Measurements from ENCODE around the gene HOXB4.
A peak's percentile ranks its signal among the peaks of the same experiment; 100 is the strongest.

Gene HOXB4

DNA sequence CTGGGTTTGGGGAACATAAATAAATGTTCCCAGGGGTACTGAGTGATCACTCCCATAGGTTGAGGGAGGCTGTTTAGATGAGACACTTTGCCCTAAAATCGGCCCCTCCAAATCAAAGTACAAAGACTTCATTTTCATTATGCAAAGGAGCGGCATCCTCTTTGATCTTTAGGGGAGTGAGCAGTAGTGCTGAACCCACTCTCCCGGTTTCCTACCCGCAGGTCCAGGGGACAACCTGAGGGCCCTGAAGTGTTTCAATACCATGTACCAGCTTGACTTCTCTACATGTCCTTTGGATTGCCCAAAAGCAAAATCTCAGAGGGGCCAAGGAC is 23.0 kb upstream of the HOXB4 start:
- no peak for DNase-seq

DNA sequence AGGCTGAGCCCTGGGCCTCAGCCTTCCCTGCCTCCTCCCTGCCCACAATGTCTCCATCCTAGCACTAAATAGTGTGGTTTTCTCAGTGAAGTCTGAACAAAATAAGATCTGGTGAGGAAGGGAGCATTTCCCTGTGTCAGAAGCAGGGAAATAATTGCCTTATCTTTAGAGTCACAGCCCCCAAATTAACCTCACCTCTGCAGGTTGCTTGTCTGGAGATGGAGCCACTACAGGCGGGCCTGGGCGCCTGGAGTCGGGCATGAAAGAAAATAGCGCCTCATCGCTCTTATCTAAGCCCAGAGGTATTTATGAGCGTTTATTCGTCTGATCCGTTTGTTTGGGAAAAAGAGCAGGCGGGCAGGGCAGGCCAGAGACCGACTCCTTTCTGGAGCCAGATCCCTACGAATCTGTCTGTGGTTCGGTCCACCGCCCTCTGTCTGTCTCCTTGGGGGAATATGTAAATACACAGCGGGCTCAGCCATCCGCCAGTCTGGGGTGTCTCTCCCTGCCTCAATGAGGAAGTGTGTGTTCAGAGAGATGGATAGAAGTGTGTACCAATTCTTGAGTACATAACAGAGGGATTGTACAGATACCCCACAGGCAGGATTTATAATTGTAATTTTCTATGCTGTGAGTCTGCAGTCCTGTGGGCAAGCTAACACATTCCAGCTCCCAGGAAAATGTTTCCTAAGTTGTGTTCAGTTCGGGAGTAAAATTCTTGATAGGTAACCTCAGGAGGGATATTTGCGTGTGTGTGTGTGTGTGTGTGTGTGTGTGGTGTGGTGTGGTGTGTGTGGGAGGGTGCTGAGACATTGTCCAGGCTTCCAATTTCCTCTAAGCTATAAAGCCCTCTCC is 22.3 kb upstream of the HOXB4 start:
- DNase-seq: no peak

DNA sequence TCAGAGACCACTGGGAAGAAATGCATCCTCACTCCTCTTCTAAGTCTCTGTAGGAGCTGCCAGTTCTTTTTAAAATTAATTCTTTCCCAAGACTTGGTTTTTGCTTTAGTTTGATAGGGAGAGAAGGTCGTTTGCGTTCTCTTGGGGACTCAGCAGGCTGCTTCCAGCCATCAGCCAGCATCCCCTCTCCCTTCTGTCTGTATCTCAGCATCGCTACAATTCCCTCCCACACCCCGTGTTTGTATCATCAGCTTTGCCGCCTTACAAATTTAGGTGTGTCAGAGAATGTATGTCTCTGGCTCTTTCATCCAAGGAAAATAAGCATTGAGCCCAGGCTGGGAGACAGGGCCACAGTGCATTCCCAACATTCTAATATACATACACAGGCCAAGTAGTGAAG is 21.2 kb upstream of the HOXB4 start:
- no peak for DNase-seq

DNA sequence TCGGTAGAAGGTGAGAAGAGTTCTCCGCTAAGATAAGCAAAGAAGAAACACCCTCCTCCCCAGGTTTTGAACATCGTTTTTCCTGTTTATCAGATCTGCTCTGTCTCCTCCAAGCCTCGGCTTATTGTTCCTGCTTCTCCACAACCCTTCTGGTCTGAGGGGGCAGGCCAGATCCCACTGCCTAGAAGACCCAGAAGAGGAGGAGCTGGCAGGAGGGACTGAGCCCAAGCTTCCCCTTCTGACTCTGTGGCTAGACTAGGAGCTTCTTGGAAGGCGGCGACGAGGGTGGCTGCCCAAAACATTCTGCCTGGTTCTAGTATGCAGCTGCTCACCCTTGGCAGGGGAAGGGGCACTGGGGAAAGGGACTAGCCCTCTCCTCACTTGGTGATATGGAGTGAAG is 20.6 kb upstream of the HOXB4 start:
- no peak for DNase-seq

DNA sequence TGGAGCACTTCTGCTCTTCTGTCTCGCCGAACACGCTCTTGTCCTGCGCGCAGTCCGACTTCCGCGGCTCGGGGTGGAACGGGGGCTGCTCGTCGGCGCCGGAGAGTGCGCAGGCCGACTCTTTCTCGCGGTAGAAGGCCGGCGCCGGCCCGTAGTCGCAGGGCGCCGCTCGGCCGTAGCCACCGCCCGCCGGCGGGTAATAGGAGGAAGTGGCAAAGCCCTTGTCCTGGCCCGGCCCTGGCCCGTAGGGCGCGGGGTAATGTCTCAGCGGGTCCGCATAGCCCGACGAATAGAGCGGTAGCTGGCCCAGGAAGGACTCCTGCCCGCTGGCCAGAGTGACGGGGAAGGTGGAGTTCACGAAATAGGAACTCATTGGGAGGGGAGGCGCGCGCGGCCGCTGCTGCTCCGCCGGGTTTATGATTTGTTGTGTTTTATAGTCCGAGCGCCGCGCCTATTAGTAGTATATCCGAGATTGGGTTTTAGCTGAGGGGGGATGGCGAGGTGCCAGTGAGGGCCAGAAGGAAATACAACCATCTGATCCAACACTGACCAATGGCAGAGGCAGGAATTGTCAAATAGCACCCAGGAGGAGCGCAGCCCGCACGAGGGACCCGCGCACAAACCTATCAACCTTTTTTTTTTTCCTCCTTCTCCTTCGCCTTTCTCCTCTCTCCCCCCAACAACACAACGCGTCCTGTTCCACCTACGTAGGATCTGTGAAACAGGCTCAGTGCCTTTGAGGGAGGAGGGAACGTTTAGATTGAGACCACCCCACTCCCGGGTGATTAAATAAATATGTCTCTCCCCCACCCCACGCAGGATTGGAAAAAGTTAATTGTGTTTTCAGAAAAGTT is 19.9 kb upstream of the HOXB4 start:
- peak; percentile 42 for DNase-seq

DNA sequence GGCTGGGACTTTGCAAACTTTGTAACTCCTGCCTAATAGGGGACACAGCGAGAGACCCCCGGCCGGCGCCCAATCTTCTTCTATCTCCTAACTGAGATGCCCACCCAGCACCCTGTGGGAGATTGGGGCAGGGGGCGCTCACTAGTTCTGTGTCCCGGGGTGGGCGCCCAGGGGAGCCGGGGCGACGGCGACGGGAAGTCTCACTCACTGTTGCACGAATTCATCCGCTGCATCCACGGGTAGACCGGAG is 19.3 kb upstream of the HOXB4 start:
- DNase-seq: no peak

DNA sequence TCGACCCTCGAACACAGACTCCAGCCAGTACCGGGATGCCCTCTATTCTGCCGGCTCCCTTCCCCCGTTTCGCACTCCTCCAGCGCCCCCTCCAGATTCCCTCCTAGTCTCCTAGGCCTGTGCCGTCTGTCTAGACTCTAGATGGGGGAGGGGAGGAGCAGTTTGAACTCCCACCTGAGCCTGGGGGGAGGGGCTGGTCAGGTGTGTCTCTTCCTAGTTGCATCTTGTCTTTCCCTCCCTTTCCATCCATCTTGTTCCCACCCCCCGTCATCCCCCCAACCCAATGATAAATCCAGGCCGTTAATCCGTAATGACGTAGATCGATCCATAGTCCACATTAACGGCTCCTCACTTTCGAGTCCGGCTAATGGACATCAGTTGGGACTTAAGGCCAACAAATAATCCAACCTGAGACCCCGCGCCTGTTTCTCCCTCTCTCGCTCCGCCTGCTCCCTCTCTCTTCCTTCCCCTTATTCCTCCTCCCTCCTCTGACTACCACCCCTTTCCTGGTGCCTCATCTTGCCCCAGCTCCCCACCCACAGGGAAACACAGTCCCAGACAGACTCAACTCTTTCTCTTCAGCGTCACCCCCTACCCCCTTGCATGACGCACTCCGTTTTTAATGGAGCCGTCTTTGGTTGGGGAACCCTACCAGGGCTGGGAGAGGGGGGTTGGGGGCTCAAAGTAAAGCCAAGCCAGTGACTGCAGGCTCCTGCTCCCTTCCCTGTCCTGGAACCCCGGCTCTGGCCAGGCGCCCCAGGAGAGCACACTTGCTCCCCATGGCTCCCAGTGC is 18.8 kb upstream of the HOXB4 start:
- DNase-seq: no peak

DNA sequence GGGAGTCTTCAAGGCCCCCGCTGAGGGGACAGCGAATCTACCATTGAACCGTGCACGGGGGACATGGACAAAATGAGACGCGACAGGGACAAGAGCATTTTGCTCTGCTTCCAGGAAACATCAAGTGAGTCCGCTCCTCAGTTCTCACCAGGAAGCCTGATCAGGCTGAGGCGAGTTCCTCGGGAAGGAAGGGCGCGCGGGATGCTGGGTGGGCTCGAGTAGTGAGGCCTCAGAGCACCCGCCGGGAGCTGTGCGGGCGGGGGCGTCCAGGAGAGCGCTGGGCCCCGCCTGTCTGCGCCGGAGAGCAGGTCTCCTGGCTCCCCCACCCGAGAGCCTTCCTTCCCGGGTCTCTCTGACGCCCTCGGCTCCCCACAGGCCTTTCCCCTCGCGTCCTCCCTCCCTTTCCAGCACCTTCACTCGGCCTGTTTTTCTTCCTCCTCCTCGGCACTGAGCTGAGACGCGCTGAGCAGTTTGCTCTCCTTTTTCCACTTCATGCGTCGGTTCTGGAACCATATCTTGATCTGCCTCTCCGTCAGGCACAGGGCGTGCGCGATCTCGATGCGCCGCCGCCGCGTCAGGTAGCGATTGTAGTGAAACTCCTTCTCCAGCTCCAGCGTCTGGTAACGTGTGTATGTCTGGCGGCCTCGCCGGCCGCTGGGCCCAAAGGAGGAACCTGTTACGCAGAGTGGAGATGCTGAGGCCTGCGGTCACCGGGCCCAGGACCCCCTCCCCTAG is 18.0 kb upstream of the HOXB4 start:
- peak; percentile 49 for DNase-seq

DNA sequence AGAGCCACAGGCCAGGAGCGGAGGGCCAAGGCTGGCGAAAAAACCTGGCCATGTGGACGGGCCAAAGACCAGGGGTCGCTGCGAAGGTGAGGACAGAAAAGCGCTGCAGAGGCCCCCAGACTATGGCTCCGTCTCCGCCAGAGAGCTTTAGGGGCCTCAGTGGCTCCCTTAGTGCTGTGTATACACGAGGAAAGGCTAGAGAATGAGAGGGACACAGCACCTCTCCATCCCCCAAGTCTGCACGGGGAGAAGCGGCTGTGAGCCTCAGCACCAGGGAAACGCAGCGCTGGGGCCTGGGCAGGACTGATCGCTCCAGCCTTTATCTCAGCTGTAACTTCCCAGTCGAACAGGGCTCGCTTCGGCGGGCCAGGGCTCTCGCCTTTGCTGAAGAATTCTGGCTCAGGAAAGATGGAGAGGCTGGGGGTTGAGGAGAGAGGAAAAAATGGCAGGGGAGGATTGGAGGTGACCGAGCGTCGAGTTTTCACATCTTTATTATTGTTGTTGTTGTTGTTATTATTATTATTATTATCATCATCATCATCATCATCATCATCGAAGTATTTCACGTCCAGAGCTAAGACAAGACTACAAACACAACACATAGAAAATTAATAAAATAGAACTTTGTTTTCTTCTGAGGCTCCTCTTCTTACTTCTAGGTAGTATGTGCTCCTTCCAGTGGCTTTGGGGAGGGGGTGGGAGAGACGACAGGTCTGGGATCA is 17.3 kb upstream of the HOXB4 start:
- no peak for DNase-seq

DNA sequence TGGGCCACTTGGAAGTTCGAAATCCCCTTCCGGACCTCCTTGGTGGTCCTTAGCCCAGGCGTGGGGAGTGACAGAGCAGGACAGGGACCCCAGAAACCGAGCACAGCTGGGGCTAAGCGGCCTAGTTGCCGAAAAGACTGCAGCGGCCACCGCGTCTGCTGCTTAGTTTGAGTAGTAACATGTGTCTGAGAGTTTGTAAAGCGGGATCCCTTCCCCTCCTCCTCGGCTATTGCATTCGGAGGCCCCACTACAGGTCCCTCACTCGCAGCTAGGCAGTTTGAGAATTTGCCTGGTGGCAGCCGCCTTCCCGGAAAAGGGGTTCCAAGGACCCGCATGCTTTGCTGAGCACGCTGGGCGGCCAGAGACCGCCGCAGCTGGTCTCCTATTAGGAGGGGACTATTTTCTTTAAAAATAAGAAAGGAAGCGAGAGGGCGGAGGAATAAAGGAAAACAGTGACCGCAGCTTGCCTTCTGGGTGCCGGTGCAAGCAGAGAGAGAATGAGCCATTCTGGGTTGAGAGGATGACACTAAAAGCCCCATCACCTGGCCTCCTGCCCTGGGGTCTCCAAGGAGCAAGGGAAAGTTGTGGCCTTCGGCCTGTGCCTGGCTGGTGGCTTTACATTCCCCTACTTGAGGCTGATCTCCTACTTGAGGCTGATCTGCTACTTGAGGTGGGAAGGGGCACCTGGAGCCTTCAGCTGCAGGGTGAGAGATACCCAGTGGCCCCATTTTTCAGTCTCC is 16.6 kb upstream of the HOXB4 start:
- DNase-seq: no peak

DNA sequence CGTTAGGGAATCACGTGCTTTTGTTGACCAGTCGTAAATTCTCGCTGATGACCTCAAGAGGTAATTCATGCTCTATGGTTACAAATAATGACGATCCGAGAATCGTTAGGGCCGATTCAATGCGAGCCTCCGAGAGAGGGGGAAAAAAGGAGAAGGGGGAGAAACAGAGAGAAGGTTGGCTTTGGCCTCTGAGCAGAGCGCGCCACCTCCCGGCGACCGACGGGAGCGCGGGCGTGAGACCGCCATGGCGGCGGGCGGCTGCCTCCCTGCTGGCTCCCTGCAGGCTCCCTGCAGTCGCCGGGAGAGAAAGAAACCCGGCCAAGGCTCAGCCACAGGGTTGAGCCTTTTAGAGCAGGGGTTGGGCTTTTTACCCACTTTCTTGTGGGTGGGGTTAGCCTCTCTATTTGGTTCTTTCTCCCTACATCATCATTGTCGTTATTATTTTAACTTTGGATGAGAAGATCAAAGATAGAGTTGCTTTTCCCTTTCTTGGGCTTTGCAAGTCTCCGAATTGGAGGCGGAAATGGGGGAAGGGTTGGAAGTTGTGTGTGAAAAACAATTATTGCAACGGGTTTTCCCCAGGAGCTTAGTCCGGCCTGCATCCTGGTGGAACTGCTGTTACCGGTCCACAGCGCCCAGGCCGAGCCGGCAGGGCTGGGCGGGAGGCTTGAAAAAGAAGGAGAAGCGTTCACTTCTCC is 15.8 kb upstream of the HOXB4 start:
- peak; percentile 85 for DNase-seq

DNA sequence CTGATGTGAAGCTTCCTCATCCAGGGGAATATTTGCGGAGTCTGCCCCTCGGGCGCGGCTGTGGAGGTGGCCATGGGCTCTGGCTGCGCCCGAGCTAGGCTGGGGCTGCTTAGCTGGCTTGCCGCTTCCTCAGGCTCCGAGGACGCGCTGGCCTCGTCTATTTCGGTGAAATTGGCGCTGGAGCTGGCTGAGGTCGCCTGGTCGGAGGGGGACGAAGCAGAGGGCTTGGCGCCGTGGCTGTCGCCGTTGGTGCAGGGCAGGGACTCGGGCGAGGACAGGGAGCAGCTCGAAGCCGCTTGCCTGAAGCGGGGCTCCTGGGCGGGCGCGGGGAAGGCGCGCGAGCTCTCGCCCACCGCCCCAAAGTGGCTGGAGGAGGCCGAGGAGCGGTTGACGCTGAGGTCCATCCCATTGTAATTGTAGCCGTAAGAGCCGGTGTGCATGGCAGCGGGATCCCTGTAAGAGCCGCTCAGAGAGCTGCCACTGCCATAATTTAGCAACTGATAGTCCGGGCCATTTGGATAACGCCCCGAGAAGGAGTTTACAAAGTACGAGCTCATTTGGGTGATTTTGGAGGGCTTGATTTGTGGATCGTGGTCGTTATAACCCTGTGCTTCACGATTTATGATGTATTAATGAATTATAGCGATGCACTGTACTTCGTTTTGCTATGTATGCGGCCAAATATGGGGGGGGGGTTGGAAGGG is 15.1 kb upstream of the HOXB4 start, which contains the start of gene HOXB5:
Gene HOXB5 (minus strand): TSS at position 654 of the 704 bp plus-strand sequence. CDS start 97 bp downstream, at position 557.
- DNase-seq: no peak

DNA sequence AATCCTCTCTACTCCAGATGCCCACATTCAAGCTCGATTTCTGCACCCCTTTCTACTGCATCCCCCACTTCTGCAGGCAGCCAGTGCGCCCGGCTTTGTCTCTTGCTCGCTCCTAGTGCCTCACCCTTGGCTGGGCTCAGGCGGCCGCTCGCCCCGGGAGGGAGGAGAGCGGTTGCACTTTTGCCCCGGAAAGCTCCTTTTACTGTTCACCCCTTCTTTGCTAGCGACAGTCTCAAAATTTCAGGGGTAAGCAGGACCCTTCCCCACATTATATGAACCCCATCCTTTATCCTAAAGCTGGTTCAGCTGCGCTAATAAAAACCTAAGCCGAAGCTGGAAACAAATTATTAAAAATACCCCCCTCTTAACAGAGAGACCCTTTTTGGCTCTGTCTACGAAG is 14.4 kb upstream of the HOXB4 start:
- DNase-seq: no peak

DNA sequence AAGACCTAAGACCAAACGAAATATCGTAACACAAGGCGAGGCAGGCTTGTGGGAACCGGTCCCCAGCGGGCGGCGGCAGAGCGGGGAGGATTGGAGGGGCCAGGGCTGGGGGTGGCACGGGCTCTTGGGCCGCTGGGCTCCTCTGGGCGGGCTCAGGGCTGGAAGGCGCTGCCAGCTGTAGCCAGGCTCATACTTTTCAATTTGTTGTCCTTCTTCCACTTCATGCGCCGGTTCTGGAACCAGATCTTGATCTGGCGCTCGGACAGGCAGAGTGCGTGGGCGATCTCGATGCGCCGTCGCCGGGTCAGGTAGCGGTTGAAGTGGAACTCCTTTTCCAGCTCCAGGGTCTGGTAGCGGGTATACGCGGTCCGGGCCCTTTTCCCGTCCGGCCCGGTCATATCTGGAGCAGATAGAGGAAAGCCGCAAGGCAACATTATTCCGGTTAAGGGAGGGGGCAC is 13.9 kb upstream of the HOXB4 start:
- DNase-seq: no peak

DNA sequence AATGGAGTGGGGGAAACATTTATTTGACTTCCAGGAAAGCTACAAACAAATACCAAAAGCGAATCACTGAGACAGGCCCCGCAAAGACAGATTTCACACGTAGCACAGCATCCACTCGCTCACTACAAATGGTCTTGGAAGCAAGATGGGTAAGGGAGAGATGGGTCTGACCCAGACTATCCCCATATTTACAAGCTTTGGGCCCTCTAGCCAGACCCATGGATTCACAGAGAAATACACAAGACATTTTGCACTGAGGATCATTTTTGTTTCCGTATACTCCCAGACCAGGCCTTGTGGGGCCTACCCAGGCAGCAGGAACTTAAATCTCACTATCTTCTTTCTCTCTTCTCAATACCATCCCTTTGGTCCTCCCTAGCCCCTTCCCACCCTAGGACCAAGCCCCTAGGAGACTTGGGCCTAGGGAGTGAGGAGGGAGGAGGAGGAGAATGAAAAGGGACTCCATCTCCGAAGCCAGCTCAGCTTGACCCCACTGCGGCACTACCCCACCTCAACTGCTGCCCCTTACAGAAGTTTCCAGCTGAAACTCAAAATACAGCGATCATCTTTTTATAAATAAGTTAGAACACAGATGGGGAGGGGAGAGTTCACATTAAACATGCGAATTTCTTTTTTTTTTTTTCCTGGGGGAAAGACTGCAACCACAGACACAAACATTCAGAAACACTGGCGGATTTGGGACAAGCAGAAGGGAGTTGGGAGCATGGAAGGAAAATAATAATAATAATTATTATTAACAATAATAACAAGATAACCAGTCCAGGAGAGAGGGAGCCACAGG is 13.3 kb upstream of the HOXB4 start:
- DNase-seq: no peak

DNA sequence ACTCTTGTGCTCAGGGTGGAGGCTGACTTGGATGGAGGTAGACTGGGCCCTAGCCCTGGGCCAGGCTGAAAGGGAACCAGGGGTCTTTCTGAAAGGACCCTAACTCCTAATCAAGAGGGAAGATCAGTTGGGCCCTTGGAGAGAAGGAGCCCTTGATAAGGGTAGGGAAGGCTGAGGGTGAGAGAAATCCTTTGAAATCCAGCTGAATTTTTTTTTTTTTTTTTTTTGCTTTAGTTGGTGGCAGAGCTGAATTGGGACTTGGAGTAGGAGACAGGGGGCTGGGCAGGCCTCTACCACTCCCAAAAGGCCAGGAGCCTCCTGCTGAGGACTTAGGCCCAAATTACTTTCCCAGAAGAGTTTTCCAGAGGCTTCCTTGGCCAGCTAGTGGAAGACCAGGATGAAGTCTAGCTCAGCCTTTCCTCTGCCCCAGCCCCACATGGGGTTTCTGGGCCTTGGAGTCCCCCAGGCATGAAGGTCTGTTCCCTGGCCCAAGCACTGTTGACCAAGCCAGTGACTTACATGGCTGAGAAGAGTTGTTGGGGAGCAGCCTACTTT is 12.5 kb upstream of the HOXB4 start:
- no peak for DNase-seq

DNA sequence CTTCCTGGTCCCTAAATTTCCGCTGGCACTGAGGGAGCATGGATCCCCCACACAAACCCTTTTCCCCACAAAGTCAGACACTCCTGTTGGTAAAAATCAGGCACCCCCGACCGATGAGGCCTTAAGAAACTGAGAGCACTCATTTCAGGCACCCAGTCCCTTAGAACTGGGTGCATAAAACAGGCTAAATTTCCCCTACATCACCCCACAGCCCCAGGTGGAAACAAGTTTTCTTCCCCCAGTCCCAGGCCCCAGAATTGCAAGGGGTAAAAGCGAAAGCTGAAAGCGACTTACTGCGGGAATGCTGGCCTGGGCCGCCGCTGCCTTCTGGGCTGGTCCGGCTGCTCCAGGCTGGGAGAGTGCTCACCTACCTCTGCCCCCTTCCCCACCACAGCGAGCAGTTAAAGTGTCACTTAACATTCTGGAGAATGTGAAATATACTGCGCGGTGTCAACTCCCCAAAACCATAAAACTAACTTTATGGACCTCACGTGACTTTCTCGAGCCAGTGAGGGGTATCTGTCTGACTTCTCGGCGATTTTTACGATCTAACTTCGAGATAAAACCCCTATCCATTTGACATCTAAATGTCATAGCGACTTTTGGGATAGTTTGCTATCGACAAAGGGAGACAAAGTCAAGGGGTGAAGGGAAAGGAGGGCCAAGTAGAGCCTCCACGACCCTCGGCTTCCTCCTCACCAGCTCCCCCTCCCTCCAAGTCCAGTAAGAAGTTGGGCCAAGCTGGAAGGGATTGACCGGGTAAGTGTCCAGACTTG is 11.9 kb upstream of the HOXB4 start, which contains the start of gene HOXB3:
Gene HOXB3 (minus strand): TSS at position 411 of the 776 bp plus-strand sequence. CDS start 37,767 bp downstream, outside the sequence.
- DNase-seq: no peak
